Panc1 (cell line): Measurements from ENCODE around the gene PPP1R16B. TPM values are rescaled to one million over a fixed set of nuclear protein-coding genes. Genes with fewer than 3 reads are reported as not detected.

ENCODE experiments used
- ATAC-seq: fragments of 200-7000 bp; cut with Tn5 transposase; 2 replicates; pipeline ENCODE4 v1.9.1; 2020; ENCODE audit warnings: mild to moderate bottlenecking, moderate library complexity
- BruUV-seq: library from RNA; stranded (reverse); fragments of 400-500 nt; replicated peaks from 2 replicates; lab custom pipeline; 2021; lab: Mats Ljungman, UMichigan
- CTCF ChIA-PET: fragments of 300-600 bp; sonication (Branson Sonifier 250); formaldehyde crosslinking; loops from one replicate; lab custom pipeline; 2022; ENCODE audit warnings: antibody characterized with exemption; lab: Charles Lee
- POLR2A ChIA-PET: fragments of 300-600 bp; sonication (Branson Sonifier 250); formaldehyde crosslinking; loops from one replicate; lab custom pipeline; 2022; ENCODE audit warnings: antibody characterized with exemption; lab: Charles Lee
- DNase-seq: peaks from one replicate; pipeline ENCODE4 v3.0.0-alpha.2; 2010; ENCODE audit warnings: low read depth, low spot score
- H3K27ac ChIP-seq: 2 replicates; pipeline ENCODE4 v1.5.1; 2011; ENCODE audit warnings: mild to moderate bottlenecking, low read length, inconsistent platforms
- H3K27me3 ChIP-seq: fragments of 200-500 bp; sonication (Bioruptor generic); 2 replicates; pipeline ENCODE4 v1.6.0; 2014; ENCODE audit warnings: low read length, inconsistent platforms; ENCODE audit not compliant: control insufficient read depth, insufficient read depth
- H3K36me3 ChIP-seq: fragments of 200-500 bp; sonication (Bioruptor generic); 2 replicates; pipeline ENCODE4 v1.5.1; 2014; ENCODE audit warnings: inconsistent platforms, mild to moderate bottlenecking, low read length, moderate library complexity; ENCODE audit not compliant: control insufficient read depth, insufficient read depth
- H3K4me1 ChIP-seq: 2 replicates; pipeline ENCODE4 v1.5.1; 2011; ENCODE audit warnings: inconsistent platforms, mild to moderate bottlenecking, low read length, moderate library complexity; ENCODE audit not compliant: control insufficient read depth, insufficient read depth
- H3K4me3 ChIP-seq, 2 experiments: 2 replicates each; pipeline ENCODE4 v1.5.1; 2011 to 2012; ENCODE audit warnings: low read depth in 2 of 2, low read length in 2 of 2, mild to moderate bottlenecking in 2 of 2, inconsistent platforms in 1 of 2, moderate library complexity in 1 of 2
- H3K9me3 ChIP-seq: fragments of 200-500 bp; sonication (Bioruptor generic); 2 replicates; pipeline ENCODE4 v1.5.1; 2014; ENCODE audit warnings: low read depth, mild to moderate bottlenecking, inconsistent platforms, low read length, moderate library complexity; ENCODE audit not compliant: control insufficient read depth, insufficient read depth
- CTCF ChIP-seq: fragments of 450-650 bp; IDR thresholded peaks from 2 replicates; pipeline ENCODE4 v1.5.1; 2017; ENCODE audit warnings: mild to moderate bottlenecking
- POLR2AphosphoS5 ChIP-seq: IDR thresholded peaks from 2 replicates; pipeline ENCODE4 v1.6.1; 2012; ENCODE audit warnings: mild to moderate bottlenecking, low read depth, low read length, moderate library complexity
- REST ChIP-seq, 2 experiments: IDR thresholded peaks; 2 replicates each; pipeline ENCODE4 v1.6.1; 2011 to 2012; ENCODE audit warnings: low read depth in 2 of 2, control low read depth in 1 of 2, low read length in 1 of 2, mild to moderate bottlenecking in 1 of 2, moderate library complexity in 1 of 2; ENCODE audit not compliant: insufficient read depth in 1 of 2
- SIN3A ChIP-seq: IDR thresholded peaks from 2 replicates; pipeline ENCODE4 v1.6.1; 2012; ENCODE audit warnings: low read depth, mild to moderate bottlenecking, low read length, moderate library complexity, borderline replicate concordance; ENCODE audit not compliant: insufficient read depth
- TCF7L2 ChIP-seq: IDR thresholded peaks from 2 replicates; pipeline ENCODE4 v1.6.1; 2011; ENCODE audit warnings: mild to moderate bottlenecking, low read depth, low read length, inconsistent platforms
- in situ Hi-C: cut with HindIII; loops from 2 replicates; pipeline ENCODE4 v1.10.0; 2016; ENCODE audit warnings: low sequenced_read_pairs, low pct_unique_long_range_greater_than_20kb
- intact Hi-C: fragments of 100-400 bp; cut with micrococcal nuclease; formaldehyde crosslinking; loops from one replicate; pipeline ENCODE4 v1.10.0; 2022; ENCODE audit not compliant: unreplicated experiment
- total RNA-seq: library from RNA; stranded (reverse); gene quantifications from one replicate; pipeline ENCODE4 v1.2.1, GENCODE V29; 2021; ENCODE audit not compliant: unreplicated experiment

Gene PPP1R16B
- total RNA-seq, 1 experiment from 2014 or later: 0.92 TPM

- TF ChIP-seq SIN3A (no peak), TCF7L2 (no peak), REST (IDR thresholded peaks at IDR 0.05; ENCODE audit: insufficient read depth in 1 of 2, low read depth in 2 of 2, low read length in 1 of 2) (no peak), CTCF (no peak), POLR2AphosphoS5 (no peak)
- Histone ChIP-seq H3K4me3 (no peak overlapping the region), H3K27ac (no peak overlapping the region), H3K27me3 (peaks cover 10% of the 10 kb centered on the region), H3K36me3 (no peaks in the 10 kb centered on the region), H3K9me3 (no peaks in the 10 kb centered on the region), H3K4me1 (no peaks in the 10 kb centered on the region)
- intact Hi-C loops (loop anchor here (5.0 kb wide), 1 partner anchor 246 kb away; no protein-coding TSS in a partner anchor), in situ Hi-C loops (no loop called here)
- DNase-seq: no peak
- ATAC-seq: no peak
- POLR2A ChIA-PET: interaction anchor here (0.5 kb wide), 1 partner anchor 69 kb away, joined by 3 read pairs; the partner anchor contains the start of gene DHX35
- BruUV-seq: no TSS peak
- CTCF ChIA-PET: interaction anchor here (0.7 to 1.6 kb wide), 4 partner anchors 81 to 248 kb away, joined by 5 to 10 read pairs (median 8); no protein-coding TSS in a partner anchor
Observed at GRCh38 chr20:38893056-38893564, 87.6 kb downstream of the PPP1R16B start.

GRCh38 chr20:38893565-38894090 is 88.1 kb downstream of the PPP1R16B start:
- H3K4me3 ChIP-seq: no peak overlapping the region
- H3K27me3 ChIP-seq: peaks cover 12% of the 10 kb centered on the region
- intact Hi-C loops: loop anchor here (5.0 kb wide), 1 partner anchor 246 kb away; no protein-coding TSS in a partner anchor
- no TSS peak for BruUV-seq
- ATAC-seq (peak; percentile 93), DNase-seq (peak; percentile 39)
- in situ Hi-C loops: no loop called here
- H3K27ac ChIP-seq: no peak overlapping the region
- CTCF ChIA-PET: interaction anchor here (0.7 to 0.9 kb wide), 3 partner anchors 82 to 168 kb away, joined by 6 to 10 read pairs (median 9); no protein-coding TSS in a partner anchor
- POLR2A ChIA-PET: interaction anchor here (0.5 kb wide), 1 partner anchor 86 kb away, joined by 3 read pairs; no protein-coding TSS in a partner anchor
- no peaks in the 10 kb centered on the region for H3K4me1 ChIP-seq
- no peaks in the 10 kb centered on the region for H3K9me3 ChIP-seq
- no peak for TF ChIP-seq SIN3A
- peak; percentile 98 for TF ChIP-seq CTCF
- no peaks in the 10 kb centered on the region for H3K36me3 ChIP-seq
